Lower leg skin (tissue), 3 donors: Measurements from ENCODE around the gene FRAS1.

ENCODE experiments used
- POLR2A ChIP-seq, 2 donors: fragments of 450-650 bp; IDR thresholded peaks; one replicate each; pipeline ENCODE4 v1.6.1; 2016 to 2017; ENCODE audit warnings: antibody characterized with exemption in 2 of 2, mild to moderate bottlenecking in 1 of 2, moderate library complexity in 1 of 2
- TF ChIP-seq, protein P1 (sequence below), 3 donors: fragments of 450-650 bp; IDR thresholded peaks; one replicate each; pipeline ENCODE4 v1.5.1; 2016; ENCODE audit warnings: antibody characterized with exemption in 3 of 3, mild to moderate bottlenecking in 3 of 3, moderate library complexity in 2 of 3

DNA sequence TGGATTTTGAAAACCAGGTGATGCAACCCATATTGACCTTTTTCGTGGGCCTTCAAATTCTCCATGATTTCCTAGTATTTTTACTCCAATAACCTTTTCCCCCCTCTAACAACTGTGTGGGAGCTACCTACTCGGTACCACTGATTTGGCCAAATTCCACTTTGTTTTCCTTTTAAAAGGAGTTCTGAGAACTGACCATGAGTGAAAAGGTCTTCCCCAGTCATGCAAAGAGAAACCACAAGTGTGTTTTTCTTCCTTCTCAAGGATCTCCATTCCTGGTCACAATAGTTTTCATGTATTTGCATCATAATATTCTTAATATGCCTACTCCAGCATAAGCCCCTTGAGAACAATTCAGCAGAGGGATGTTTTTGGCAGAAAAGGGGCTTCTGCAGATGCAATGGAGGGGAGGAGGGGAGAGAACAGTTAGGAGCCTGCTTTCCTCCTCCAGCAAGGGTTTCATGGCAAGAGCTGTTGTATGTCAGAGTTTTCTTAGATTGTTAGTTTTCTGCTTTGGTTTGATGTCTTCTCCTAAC, 299.2 kb downstream of the FRAS1 start:
- TF ChIP-seq, protein P1, sequence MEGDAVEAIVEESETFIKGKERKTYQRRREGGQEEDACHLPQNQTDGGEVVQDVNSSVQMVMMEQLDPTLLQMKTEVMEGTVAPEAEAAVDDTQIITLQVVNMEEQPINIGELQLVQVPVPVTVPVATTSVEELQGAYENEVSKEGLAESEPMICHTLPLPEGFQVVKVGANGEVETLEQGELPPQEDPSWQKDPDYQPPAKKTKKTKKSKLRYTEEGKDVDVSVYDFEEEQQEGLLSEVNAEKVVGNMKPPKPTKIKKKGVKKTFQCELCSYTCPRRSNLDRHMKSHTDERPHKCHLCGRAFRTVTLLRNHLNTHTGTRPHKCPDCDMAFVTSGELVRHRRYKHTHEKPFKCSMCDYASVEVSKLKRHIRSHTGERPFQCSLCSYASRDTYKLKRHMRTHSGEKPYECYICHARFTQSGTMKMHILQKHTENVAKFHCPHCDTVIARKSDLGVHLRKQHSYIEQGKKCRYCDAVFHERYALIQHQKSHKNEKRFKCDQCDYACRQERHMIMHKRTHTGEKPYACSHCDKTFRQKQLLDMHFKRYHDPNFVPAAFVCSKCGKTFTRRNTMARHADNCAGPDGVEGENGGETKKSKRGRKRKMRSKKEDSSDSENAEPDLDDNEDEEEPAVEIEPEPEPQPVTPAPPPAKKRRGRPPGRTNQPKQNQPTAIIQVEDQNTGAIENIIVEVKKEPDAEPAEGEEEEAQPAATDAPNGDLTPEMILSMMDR (IDR thresholded peaks at IDR 0.05), result no peak
- TF ChIP-seq POLR2A (IDR thresholded peaks at IDR 0.05), result no peak
